OCI-M1 (cell line): ENCODE measurements around the gene PHACTR1.

Experiments
- DNase-seq: peaks from one replicate; lab custom pipeline; 2025; lab: John Stamatoyannopoulos, UW

The PHACTR1 gene

GRCh38 chr6:13289789-13290318, 573.3 kb downstream of the PHACTR1 start:
- no peak for DNase-seq

DNA sequence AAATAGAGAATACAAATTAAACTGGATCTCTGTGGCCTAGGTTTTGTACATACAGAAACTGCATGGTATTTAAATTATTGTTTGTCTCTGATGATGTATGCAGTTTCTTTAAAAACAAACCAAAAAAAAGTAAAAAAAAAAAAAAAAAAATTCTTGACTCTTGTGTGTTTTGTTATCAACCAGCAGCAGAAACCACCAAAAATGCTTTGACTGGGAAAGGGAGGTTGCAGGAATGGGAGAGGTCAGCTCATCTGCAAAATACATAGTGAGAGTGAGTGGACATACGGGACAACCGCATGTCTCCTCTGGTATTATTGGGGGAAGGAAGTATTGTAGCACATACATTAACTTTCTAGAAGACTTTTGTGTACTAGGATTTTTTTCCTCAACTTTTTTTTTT, 573.8 kb downstream of the PHACTR1 start:
- DNase-seq: peak; percentile 78

DNA sequence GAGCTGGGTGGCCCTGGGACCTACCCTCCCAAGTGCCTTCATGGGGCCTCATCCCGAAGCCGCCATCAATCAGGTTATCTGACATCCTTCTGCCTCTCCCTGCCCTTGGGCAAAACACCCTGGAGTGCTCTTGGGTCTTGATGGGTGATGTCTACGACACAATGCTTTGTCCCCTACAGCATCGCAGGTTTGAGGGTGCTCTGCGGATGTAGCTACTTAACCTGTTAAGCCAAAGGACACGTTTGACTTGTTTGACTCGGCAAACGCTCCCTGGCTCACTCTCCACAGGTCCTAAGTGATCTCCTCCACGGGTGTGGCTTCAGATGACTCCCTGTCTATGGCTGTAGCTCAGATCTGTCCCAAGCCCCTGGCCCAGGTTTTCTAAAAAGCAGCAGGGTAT, 576.2 kb downstream of the PHACTR1 start:
- no peak for DNase-seq

GRCh38 chr6:13294499-13295069, 578.0 kb downstream of the PHACTR1 start:
- no peak for DNase-seq

GRCh38 chr6:13295576-13295975, 579.0 kb downstream of the PHACTR1 start:
- DNase-seq: no peak

DNA sequence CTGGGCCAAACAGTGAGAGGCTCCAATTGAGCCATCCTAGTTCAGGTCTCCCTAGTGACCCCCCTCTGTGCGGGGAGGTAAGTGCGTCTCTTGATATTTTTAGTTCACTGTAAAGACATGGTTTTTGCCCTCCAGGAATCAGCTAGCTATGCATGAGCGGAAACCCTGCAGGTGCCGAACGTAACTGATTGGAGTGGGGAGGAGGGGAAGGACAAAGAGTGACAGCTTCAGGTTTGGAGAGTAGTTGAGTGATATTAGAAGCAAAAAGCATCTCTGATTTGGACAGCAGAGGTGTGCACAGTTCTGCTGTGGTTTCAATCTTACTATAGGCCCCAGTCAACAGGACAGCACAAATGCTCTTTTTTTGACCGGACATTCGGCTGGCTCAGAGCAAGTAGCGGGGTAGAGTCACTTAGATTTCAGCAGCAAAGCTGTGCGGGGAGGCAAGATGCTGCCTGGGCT, 580.0 kb downstream of the PHACTR1 start:
- no peak for DNase-seq

DNA sequence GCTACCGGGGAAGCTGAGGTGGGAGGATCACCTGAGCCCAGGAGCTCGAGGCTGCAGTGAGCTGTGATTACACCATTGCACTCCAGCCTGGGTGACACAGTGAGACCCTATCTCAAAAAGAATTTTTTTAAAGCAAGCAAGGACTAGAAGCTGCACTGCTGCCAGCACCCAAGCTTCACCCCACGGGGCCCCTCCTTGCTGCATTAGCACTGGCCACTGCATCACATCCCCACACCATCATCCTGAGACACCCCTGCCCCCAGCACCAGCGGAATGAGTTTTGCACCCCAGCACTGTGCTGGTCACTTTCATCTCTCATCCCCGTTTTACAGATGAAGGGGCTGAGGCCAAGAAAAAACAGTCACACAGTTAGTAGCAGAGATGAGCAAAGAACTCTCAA, 580.8 kb downstream of the PHACTR1 start:
- DNase-seq: no peak

- no peak for DNase-seq
Measured at GRCh38 chr6:13298446-13298845, 581.9 kb downstream of the PHACTR1 start.

DNA sequence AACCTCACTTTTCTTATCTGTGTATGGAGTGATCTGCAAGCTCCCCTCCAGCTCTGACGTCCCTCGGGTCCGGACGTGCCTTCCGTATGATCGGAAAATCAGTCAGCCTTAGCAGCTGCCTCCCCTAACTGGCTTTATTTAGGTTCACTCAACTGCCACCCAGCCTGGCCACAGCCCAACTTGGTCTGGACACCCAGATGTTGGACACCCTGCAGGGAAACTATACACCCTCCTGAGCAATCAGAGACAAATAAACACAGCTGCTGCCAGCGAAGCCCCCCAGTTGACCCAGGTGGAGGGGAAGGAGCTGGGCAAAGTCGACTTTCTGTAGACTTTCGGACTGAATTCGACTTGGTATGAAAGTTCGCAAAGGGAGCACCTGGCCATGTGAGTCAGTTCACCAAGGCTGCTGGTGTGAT, 582.8 kb downstream of the PHACTR1 start:
- no peak for DNase-seq

DNA sequence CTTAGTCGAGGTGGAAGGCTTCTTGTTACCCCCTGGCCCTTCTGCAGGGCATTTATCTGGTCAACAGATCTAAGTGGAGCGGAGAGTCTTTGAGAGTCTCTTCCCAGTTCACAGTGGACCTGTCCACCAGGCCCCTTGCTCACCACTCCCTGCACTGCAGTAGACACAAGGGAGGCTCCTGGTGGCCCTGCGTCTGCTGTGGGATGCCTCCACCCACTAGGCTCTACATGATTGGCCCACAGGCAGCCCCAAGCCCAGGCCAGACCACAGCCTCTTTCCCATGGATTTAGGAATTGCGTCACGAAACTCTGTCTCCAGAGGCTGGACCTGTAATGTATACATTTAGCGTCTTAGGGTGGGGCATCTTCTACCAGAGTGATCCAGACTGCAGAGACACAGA, 583.4 kb downstream of the PHACTR1 start:
- DNase-seq: no peak

DNA sequence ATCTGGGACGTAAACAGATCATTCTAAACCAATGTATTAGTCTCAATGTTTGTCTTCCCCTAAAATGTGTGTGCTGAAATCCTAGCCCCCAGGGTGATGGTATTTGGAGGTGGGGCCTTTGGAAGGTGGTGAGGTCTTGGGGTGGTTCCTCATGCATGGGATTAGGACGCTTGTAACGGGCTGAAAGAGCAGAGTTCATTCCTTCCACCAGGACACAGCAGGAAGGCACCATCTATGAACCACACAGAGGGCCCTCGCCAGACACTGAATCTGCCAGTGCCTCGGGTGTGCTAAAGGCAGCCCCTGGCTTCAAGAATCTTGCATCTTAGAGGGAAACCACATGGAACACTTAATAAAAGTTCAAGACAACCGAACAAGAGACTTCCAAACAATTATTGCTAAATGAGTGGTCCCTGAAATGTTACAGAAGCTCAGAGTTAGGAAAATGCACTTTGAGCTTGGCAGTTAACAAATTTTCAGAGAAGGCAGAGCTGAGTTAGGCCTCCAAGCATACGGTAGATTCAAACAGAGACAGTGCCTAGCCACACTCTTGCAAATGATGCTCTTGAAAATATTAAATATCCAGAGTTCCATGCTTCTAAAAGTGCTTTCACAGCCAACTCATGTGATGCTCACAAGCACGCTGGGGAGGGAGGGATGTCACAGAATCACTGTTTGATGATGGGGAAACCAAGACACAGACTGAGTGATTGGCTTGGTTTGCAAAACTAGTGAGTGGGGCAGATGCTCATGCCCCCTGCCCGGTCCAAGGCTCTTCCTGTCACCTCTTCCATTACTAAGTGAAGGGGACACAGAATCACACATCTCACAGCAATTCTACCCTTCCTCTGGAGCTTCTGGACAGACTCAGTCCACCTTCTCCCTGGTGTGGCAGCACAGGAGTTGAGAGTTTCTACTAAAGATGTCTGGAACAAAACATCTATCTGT, 584.4 kb downstream of the PHACTR1 start:
- DNase-seq: no peak

GRCh38 chr6:13302291-13302690, 585.7 kb downstream of the PHACTR1 start:
- DNase-seq: no peak

DNA sequence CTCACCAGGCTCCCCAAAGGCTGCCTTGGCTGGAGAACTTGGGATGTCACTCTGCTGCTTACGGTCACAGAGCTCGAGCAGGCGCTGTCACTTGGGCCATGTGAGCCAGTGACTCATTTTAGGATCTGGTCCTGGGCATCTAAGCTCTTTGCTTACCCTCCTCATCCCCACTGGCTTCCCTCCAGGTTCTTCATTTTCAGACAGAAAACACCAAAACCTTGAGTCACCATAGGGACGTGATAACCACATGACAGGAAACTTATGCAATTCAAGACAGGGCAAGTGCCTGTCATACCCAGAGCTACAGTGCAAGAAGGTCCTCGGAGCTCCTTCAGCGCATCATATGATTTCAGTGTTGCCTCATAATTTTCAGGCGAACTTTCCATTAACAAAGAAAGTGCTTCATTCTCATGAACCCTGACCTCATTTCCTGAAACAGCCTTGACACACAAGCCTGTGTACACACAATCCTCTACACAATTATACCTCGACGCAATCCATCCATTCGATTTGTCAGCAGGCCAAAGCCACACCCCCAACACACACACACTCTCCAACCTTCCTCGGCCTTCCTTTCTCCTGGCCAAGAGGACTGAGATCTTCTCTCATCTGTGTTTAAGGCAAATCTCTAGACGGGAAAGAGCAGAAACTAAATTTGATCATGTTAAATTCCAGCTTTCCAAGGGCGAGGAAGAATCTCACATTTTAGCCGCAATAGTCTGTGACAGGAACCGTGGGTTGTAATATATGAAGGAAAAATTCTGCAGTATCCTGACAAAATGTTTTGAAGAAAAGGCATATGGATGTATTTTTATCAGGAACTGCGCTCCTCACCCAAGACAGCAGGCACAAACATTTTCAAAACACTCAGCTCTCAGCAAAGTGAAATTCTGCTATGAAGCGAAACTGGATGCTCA, 586.4 kb downstream of the PHACTR1 start:
- DNase-seq: peak; percentile 81

DNA sequence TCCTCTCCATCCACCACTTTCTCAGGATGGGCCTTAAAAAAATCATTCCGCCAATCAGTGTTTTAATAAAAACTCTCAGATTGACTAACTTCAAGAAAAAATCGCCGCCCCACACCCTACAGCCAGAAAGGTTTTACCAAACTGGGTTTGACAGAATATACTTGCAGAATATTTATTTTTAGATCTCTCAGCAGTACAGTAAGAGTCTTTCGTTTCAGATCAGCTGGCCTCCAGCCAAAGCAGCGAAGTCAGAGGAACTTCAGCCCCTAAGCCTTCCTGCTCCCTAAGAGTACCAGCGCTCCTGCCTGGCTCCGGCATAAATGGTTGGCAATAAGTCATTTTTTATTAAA, 587.1 kb downstream of the PHACTR1 start:
- DNase-seq: peak; percentile 17

DNA sequence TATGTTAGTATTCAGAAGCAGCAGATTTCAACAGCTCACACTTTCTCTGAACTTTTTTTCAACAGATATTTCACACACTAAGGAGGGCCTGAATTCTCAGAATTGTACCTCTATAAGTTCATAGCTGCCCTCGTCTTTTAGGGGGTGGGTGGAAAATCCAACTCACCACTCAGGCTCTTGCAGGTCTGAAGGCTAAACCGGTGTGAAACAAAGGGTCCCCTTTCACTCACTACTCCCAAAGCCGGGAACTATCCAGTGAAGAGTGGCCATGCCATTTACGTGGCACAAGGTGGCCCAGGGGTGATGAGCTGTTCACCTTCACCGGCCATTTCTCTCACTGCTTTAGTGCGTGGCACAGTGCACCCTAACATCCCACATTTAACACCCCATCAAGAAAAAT, 587.5 kb downstream of the PHACTR1 start:
- DNase-seq: no peak

DNA sequence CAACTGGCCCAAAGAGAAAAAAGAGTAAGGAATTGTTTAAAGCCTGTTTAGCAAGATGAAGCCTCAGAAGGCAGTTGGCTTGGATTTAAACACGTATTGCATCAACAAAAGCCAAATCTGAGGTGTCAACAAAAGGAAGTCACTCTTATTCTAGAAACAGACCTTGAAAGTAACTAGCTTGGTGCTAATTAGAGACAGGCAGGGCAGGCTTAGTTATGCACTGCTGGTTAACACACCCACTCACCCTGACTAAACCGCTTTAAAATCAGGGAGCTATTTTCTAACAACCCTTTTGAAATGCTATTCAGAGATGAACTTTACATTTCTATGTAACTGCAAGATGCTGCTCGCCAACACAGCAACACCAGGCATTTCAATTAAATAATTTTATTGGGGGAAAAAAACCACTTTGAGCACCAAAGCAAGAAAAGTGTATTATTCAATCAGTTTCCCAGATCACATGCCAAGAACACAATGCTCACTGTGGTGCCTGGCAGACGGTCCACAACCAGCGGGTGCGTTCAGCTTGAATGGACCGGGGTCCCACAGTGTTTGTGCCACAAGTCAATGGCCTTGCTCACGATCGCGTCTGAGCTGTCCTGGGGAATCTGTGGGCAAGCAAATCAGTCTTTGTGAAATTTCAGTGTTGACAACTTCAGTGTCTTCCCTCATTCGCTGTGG, 588.2 kb downstream of the PHACTR1 start:
- DNase-seq: no peak

DNA sequence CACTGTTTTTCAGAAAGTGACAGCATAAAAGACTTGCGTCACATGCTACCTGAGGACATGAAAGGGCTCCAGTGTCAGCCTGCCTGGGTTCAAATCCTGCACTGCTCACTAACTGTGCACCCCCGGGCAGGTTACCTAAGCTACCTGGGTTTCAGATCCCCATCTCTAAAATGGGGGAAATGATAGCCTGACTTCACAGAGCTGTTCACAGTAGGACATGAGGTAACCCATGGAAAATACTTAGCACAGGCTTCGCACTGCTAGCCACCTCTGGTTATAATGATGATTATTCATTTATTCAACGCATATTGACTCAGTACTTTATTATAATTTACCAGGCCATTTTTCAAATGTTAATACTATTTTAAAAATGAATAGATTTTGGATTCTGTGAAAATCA, 588.7 kb downstream of the PHACTR1 start:
- no peak for DNase-seq

DNA sequence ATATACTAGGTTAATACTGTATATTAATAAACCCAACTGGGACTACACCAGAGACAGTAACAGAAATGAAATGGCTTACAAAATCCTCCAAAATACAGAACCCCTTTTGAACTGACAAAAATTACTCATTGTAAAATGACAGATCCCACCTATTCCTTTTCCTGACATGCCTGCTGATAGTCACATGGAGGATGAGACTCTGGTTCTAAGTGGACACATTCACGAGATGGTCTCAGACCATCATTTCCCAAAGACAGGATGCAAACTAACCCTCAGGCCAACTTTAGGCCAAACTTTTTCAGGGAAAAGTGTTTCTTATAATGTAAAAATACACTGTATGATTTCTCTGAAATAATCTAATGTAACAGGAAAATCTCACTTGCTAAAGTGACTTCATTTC, 589.2 kb downstream of the PHACTR1 start:
- no peak for DNase-seq

DNA sequence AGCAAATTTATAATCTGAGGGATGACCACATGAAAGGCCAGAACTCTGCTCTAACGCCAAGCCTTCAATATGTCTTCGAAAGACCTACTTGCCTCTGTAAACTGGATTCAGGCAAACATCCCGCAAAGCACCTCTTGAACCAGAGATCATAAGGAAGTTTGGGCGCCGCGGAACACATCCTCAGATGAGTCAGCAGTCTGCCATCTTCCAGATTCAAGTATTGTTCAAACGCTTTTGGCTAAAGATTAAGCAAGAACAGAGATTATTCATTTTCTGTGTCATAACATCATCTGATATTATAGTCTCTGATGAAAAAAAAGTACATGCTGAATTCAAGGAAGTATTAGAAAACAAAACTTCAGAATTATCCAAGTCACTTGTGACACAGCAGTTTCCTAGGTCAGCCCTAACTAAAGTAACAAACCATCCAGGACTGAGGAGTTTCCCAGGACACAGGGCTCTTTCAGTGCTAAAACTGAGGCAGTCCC, 591.0 kb downstream of the PHACTR1 start:
- peak; percentile 25 for DNase-seq

DNA sequence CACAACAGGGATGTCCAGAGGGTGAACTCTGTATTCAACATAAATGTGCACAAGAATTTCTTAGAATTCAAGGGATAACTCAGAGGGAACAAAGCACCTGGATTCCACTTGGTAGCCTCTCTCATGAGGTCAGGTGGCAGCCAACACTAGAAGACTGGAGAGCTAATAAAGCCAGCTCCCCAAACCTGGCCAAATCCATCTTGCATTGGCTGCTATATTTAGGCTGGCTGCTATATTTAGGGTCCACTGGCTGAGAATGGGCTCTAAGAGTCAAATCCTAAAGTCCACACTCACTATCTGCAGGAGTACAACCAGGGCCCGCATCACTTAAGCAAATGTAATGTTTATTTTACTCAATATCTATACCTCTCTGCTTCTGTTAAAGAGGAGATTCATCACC, 591.8 kb downstream of the PHACTR1 start:
- no peak for DNase-seq

DNA sequence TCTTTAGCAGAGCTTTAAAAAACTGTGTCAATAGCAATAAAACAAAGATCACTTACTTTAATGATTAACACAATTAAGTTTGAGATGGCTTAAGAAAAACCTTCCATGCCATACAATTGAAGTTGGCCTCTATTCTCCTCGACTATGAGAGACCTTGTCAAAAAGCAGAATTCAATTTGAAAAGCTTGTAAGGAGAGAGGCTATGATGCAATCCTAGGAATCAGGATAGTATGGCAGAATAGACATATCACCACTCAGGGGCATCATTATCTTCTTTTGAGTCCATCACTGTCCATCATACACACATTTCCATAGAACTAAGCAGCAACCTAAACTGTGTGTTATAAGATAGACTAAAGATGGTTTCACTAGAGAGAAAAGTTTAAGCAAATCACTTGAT, 594.6 kb downstream of the PHACTR1 start:
- peak; percentile 20 for DNase-seq
